ACHN (cell line): ENCODE results near the gene GLRA1.
"Not testable (repeated sequence)": the region's sequence is repeated elsewhere in the genome, so short reads cannot be mapped to it uniquely, and the experiment has no call there.

Experiments used
- DNase-seq: peaks from one replicate; pipeline ENCODE4 v3.0.0-alpha.2; 2015
- in situ Hi-C: cut with HindIII; loops from 2 replicates; pipeline ENCODE4 v1.10.0; 2017; ENCODE audit warnings: low sequenced_read_pairs, low pct_ligation_motif_present, low pct_unique_long_range_greater_than_20kb

GLRA1 gene

DNA sequence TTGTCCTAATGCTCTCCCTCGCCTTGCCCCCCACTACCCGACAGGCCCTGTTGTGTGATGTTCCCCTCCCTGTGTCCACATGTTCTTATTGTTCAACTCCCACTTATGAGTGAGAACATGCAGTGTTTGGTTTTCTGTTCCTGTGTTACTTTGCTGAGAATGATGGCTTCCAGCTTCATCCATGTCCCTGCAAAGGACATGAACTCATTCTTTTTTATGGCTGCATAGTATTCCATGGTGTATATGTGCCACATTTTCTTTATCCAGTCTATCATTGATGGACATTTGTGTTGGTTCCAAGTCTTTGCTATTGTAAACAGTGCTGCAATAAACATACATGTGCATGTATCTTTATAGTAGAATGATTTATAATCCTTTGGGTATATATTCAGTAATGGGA, 31.2 kb downstream of the GLRA1 start:
- DNase-seq, in situ Hi-C loops: not testable (repeated sequence)

DNA sequence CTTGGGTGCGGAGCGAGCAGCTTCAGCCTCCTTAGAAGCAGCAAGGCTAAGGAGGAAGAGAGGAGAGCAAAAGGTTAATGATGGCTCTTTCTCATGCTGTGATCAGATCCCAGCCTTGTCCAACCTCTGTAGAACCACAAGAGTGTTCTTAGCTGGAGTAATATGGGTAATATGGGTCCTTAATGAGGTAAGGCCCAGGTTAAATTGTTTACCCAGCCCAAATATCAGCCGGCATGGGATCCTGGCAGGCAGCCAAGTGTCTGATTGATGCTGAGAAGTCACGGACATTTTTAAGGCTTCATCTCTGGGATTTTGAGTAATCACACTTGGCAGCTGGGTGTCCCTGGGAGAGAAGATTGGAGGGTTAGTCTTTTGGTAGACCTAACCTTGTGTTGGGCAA, 32.3 kb downstream of the GLRA1 start:
- in situ Hi-C loops, result no loop called here
- DNase-seq, result no peak

DNA sequence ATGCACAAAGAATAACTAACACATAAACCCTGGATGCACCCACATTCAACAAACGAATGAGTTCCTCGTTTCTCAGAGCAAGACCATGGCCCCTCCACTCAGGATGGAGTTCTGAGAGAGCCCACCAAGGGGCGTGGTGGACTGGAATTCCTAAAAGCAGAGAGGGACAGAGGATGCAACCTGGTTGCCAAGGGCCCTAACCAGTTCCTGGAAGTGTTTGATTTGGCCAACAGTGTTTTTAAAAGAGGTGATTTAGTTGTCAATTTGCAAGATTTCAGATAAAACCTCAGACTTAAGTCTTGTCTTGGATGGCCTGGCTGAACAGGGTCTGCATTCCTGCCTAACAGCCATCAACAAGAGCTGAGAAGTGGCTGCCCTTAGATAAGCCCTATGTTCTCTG, 34.4 kb downstream of the GLRA1 start:
- in situ Hi-C loops, result no loop called here
- no peak for DNase-seq

DNA sequence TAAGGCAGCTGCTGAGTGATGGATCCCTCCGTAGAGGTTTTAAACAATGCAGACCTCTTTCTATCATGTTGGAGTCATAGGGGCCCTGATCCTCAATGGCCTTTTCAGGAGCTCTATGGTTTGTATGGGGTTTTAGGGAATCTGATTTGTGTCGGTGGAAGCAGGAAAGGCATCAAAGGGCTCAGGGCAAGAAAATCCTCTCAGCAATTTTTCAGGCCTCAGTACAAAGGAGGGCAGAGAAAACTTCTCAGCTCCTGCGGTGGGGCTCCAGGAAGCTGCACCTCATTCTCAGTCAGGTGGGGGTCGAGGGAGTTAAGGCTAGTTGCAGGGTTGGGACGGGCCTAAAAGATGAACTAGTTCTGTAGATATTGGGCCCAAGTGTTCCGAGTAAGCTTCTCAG, 35.0 kb downstream of the GLRA1 start:
- no peak for DNase-seq

DNA sequence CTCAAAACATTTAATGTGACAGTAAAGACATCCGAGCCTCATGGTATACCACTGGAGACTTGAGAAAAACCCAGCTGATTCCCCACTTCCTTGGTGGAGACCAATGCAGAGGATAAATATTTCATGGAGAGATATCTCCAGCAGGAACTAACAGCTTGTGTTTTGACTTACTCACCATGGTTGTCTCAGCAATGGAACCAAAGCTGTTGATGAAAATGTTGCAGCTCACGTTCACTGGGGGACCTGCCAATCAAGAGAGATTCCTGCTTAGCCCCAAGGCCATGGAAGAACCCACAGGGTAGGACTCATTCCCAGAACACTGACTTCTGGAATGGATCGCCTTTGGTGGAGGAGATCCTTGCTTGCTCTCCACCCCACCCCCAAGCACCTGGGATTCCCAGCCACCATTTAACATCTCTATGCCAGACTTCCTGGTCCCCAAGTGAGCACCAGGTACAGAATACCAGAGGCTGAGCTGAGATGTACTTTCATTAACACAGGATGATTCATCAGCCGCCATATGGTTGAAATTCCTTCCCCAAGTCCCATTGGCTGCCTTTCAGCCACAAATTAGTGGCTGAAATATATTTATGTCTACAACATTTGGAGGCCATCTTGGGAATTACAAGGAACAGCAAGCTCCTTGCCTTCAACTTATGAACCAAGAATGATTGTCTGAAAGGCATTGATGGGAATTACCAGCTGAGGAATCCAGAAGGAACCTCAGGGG, 37.9 kb downstream of the GLRA1 start:
- in situ Hi-C loops, result no loop called here
- DNase-seq, result no peak

More for the DNA sequence above, 35.0 kb downstream of the GLRA1 start:
- in situ Hi-C loops, result no loop called here

DNA sequence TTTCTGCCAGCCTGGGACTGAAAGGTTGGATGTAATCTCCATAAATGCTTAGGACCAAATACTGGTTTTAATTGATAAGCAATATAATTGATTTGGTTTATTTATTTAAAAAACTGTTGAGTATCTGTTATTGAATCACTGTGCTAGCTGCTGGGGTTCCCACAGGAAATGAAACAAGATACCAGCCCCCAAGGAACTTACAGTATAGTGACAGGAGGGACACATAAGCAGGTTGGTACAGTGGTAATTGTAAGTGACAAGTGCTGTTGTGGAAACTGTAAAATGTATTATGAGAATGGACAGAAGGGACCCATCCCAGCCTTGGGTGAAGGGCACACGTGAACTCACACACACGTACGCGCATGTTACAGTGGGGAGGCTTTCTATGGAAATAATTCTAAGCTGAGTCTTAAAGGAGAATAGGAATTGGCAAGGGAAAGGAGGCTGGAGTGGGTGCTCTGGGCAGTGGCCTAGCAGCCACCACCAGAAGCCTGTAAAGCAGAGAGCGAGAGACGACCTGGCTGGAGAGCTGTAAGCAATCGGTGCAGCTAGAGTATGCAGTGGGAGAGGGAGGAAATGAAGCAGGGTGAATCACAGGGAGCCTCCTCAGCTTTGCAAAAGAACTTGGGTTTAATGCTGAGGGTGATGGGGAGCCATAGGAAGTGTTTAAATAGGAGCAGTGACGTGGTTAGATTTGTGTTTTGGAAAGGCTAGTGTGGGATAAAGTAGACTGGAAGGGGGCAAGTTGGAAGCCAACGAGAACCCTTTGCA, 39.3 kb downstream of the GLRA1 start:
- DNase-seq, result no peak
- in situ Hi-C loops, result no loop called here

DNA sequence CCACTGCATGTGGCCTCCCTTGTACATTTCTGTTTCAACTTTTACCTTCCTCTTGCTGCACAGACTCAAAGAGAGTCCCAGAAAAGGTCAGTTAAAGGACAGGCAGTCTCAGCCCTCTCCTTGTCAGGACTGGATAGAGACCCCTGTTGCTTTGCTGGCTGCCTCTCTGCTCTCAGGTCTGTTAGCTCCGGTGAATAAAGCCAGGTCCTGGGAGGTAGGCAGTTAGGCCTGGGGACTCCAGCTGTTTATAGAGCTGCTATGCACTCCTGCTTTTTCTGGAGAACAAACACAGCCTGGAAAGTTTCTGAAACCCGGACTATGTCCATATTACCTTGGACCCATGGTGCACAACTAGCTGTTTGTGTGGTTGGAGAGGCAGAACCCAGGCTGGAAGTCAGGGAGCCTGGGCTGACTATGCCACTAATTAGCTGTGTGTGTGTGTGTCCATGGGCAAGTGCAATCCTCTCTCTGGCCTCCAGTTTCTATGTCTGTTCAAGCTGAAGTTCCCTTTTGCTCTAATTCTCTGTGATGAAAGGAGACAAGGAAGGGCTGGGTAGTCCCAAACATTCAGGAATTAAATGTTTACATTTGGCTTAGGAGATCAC, 42.9 kb downstream of the GLRA1 start:
- in situ Hi-C loops, result no loop called here
- no peak for DNase-seq

DNA sequence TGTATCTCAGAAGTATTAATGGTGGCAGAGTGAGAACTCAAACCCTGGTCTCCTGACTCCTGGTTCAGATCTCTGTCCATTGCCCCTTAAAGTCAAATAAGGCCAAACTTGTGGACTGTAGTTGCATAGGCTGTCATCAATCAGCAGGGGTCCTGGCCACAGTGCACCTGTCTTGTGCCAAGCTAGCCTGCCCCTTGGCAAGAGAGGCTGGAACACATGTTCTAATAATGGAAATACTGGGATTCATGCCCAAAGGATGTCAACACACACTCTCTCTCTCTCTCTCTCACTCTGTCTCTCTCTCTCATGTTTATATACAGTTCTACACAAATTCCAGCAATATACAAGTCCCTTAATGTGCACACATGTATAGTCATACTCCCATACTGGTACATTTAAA, 44.3 kb downstream of the GLRA1 start:
- no peak for DNase-seq

DNA sequence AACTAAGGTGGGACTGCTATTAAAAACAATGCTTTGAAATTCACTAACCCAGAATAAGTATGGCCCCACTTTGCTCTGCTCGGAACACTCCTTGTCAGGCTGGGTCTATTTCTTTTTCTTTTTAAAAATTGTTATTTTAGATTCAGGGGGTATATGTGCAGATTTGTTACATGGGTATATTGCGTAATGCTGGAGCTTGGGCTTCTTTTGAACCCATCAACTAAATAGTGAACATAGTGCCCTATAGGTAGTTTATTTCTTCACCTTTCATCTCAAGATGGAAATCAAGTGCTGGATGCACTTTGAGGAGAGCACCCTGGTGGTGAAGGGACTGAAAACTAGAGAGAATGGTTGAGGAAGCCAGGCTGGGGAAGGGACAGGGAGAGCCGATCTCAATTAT, 51.0 kb downstream of the GLRA1 start:
- in situ Hi-C loops, result no loop called here
- DNase-seq, result no peak

More for the DNA sequence above, 44.3 kb downstream of the GLRA1 start:
- in situ Hi-C loops, result no loop called here

DNA sequence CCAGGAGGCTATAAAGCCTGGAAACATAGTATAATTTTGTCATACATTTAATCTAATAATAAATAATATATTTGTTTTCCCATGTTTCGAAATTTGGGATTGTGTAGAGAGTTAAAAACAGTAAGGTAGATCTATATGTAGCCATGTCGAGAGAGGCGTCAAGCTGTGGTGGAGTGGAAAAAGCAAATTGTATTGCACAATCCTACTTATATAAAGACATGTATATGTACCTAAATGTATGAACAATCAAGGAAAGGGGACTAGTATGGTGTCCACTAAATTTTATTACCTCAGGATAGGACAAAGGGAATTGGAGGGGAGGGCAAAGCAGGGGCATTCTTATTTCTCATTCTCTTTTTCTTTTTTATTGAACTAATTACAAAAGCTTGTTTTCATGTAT, 52.0 kb downstream of the GLRA1 start:
- in situ Hi-C loops, result no loop called here
- no peak for DNase-seq

DNA sequence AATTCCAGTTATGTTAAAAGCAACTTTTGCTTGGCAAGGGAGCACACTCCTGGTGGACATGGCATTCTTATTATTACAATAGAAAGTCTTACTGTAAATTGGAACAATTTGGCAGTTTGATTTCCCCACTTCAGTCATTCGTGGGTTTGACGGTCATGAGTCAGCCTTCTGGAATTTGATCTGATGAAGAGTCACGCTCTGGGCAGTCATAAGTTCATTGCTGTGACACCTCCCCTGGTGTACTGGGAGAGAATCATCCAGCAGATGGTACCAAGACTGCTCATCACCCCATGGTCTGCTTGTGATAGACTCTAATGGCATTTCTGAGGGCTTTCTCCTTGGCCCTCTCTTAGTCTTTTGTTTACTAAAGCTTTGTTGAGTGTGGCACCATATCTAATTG, 53.8 kb downstream of the GLRA1 start:
- in situ Hi-C loops, result no loop called here
- peak; percentile 88 for DNase-seq

DNA sequence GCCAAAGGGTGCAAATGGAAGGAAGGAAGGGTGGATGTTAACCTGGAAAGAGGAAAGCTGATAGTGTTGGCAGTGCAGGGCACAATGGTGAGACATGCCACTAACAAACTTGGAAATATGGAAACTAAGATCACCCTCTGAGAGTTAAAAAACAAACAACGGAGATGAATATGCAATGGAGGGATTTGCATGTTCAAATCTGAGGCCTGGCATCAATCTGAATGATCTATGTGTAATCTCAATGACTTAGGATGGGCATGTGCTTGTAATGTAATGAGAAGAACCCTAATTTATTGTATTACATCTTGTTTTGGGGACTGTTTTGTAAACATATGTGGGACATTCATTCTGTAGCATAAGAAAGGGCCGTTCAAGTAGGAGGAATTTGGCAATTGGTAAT, 54.4 kb downstream of the GLRA1 start:
- in situ Hi-C loops, result no loop called here
- no peak for DNase-seq

DNA sequence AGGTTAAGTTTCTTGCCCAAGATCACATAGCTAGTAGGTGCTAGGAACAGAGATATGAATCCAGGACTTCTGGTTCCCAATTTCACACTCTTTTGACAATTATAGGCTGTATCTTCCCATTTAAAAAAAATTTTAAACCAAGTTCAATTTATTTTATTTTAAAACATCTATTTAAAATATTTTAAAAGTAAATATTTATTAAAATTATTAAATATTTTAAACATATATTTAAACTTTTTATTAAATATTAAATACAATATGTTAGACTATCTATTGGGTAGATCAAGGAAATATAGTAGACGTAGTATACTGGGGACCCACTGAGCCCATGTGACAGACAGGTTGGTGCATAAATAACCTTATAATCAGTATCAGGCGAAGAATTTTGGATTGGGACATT, 54.8 kb downstream of the GLRA1 start:
- in situ Hi-C loops, result no loop called here
- DNase-seq, result no peak

DNA sequence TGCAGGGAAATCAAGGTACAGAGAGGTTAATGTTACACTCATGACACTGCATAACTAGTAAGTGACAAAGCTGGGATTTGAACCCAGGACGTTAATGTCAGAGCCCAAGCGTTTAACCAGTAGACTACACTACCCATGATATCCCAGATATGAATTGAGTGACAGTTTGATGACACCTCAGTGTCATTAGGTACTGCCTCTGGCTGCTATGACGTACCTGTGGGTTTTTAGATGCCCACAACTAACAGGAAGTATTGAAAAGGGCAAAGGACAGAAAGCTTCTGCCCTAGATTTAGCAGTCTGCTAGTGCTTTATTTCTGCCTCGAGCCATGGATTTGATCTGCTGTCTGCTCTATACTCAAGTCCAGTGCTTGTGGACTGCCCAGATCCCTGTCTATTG, 56.2 kb downstream of the GLRA1 start:
- no peak for DNase-seq

DNA sequence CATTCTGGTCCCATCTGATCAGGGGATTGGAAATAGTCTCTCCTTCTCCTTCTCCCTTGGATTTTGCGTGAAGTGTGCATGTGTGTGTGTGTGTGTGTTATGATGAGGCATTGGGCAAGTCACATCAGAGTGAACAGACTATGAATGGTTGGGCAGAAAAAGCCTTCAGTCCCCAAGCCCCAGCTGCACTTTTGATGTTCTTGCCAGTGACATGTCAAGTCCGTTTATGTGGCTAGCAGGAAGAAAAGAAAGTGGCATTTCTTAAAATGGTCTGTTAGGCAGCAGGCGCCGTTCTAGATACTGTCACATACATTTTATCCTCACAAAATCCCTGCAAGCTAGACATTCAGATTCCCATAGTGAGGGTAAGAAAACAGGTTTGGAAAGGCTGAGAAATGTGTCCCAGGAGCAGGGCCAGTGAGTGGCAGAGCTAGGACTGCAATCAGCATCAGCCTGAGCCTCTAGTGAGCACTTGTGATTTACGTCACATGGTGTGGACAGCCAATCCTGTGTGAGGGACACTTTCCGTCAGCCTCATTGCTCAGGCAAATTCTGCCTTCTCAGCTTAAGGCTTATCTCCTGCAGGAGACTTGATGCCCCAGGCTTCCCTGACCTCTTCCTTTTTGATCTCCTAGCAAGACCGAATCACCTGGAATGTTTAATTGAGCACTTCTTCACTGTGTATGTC, 60.4 kb downstream of the GLRA1 start:
- no peak for DNase-seq
- in situ Hi-C loops, result no loop called here

More for the DNA sequence above, 56.2 kb downstream of the GLRA1 start:
- in situ Hi-C loops, result no loop called here

DNA sequence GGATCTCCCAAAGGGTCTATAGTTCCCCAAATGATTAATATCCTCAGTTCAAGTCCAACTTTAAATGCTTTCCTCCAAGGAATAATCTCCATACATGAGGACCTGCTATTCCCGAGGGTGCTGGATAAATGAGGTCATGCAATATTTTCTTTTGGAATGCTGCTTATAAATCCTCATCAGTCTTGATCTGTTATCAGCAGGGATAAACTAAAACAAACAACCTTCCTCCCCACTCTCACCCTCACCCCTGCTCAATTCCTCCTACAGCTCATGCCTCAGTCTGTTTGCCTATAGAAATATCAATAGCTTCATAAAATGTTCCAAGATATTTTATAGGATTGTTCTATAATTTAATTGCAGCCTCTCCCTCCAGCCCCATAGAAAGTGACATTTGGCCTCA, 61.1 kb downstream of the GLRA1 start:
- DNase-seq, result no peak
- in situ Hi-C loops, result no loop called here

DNA sequence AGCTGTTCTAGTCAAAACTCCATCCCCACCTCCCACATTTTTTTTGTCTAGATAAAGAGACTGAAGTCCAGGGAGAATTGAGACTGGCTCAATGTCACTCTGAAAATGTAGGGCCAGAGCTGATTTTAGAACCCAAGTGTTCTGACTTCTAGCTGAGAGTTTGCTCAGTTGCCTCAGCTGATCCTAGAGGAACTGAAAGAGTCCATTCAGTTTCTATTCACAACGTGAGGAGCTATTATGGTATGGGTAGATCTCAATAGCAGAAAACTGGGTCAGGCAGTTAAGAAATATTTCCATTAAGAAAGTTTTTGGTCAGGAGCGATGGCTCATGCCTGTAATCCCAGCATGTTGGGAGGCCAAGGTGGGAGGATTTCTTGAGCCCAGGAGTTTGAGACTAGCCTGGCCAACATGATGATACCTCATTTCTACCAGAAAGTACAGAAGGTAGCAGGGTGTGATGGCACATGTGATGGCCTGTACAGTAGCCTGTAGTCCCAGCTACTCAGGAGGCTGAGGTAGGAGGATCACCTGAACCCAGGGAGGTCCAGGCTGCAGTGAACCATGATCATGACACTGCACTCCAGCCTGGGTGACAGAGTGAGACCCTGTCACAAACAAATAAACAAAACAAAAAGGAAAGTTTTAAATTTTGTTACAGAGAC, 61.7 kb downstream of the GLRA1 start:
- in situ Hi-C loops, result no loop called here
- no peak for DNase-seq

DNA sequence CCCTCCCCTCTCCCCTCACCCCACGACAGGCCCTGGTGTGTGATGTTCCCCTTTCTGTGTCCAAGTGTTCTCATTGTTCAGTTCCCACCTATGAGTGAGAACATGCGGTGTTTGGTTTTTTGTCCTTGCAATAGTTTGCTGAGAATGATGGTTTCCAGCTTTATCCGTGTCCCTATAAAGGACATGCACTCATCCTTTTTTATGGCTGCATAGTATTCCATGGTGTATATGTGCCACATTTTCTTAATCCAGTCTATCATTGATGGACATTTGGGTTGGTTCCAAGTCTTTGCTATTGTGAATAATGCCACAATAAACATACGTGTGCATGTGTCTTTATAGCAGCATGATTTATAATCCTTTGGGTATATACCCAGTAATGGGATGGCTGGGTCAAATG, 63.8 kb downstream of the GLRA1 start:
- in situ Hi-C loops, DNase-seq: not testable (repeated sequence)

DNA sequence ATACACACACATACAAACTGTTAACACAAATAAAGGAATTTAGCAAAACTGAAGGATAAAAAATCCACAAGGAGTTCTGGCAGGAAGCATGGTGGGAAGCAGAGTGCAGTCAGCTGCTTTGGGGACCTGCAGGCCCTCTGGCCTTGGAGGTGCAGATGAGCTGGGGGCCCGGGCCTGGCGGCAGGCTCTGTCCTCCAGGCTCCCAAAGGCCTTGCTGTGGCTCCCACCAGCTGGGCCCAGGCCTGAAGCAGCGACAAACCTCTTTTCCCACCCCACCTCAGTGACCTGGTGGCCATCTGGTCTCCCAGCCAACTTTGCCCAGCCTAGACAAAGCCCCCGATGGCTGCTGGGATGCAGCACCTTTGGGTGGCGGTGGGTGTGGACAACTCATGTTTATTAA, 67.8 kb downstream of the GLRA1 start:
- in situ Hi-C loops, result no loop called here
- no peak for DNase-seq
